ENCODE measurements around the gene PRCD.
"Not testable (repeated sequence)": the region's sequence is repeated elsewhere in the genome, so short reads cannot be mapped to it uniquely, and the experiment has no call there.

Gene PRCD

DNA sequence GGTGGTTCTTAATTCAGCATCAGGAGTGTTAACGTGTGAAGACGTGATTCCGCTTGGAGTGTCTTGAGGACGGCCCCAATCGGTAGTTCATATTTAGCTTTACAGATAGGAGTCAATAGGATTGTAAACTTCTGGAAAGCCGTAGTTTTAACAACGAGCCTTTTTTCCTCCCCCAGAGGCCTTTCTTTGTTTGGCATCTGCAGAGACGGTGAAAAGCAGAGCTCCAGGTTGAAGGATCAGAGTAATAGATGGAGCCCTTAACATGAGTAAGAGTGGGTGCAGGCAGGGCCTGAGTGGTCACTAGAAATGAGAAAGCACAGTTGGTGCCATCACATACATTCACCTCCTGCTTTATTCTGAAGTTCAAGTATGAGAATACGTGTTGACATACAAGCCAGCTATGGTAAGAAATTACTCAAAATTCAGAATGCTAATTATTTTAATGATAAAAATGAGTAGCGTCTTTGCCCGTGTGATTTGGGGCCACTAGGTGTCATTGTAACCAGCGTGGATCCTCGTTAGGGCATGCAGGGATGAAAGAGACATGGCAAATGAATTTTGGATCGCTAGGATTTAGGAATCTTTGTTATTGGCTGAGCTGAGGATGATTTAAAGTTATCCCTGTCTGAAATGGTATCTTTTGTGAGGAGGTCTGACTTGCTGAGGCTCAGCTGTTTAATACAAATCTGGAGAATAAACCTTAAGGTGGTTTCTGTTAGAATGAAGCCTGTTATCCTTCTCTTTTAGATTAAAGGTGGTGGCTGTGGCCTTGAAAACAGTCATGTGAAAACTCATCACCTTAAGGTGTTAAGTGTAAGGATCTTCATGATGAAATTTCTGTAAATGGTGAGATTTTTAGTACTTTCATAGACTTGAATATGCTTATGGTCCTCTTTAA is 18.6 kb downstream of the PRCD start:
- DNase-seq = peak; percentile 49

- not testable (repeated sequence) for DNase-seq
Observed at GRCh38 chr17:76559460-76559859, 19.6 kb downstream of the PRCD start.

DNA sequence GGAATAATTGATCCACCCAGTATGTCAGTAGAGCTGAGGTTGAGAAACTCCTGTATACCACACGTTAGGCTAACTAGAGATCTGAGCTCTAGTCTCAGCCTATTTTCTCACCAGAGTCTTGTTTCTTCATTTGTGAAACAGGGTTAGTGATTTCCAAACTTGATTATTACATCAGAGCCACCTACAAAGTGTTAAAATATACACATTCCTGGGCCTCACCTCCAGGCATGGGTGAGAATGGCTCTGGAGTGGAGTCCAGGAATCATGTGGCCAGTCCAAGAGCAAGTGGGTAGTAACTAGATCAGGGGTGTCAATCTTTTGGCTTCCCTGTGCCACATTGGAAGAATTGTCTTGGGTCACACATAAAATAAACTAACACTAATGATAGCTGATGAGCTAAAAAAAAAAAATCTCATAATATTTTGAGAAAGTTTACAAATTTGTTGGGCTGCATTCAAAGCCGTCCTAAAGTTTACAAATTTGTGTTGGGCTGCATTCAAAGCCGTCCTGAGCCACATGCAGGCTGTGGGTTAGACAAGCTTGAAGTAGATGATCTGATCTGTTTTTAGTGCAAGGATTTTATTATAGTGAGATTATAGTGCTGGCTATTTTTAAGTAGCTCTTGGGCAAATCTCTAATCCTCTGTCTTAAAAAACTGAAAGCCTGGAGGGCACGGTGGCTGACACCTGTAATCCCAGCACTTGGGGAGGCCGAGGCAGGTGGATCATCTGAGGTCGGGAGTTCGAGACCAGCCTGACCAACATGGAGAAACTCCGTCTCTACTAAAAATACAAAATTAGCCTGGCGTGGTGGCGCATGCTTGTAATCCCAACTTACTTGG is 20.4 kb downstream of the PRCD start:
- DNase-seq = no peak

- no peak for DNase-seq
Observed at GRCh38 chr17:76560877-76561221, 21.0 kb downstream of the PRCD start.

- no peak for DNase-seq
Observed at GRCh38 chr17:76561332-76561731, 21.5 kb downstream of the PRCD start.

DNA sequence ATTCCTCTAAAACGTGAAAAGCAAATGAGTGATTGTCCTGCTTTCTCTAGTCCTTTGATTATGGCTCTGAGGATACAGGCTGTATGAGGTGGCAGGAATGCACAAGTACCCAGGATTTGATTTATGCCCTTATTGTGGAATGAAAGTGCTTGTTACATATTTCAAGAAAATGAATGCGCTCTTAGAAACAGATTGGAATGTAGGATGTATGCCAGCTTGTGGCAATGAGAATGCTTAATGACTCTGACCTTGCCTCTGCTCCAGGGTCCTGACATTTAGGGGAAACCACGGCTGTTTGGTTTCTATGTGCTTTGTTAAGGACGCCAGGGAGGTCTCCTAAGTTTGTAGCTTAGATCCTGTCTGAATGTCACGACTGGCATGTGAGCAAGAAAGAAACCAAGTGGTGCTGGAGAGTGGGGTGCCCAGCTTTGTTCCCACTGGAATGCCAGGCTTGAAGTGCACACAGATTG is 22.0 kb downstream of the PRCD start:
- no peak for DNase-seq

DNA sequence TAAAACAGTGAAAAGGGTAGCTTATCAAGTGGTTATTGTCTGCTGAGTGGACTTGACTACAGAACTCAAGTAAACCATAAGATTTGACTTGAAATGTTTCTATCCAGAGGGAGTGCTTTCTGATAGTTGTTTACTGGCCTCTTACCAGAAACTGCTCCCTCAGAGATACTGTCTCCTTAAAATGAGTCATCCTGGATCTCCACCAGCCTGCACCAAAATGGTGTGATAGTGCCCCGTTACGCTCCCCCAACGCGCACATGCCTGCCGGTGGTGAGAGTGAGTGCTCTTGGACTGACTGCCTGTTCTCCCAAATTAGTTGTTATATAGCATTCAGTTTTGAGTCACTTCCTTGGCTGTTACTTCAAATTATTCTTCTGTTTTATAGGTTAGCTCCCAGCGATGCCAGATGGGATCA is 22.9 kb downstream of the PRCD start:
- no peak for DNase-seq

GRCh38 chr17:76563359-76563758 is 23.5 kb downstream of the PRCD start:
- DNase-seq = not testable (repeated sequence)

DNA sequence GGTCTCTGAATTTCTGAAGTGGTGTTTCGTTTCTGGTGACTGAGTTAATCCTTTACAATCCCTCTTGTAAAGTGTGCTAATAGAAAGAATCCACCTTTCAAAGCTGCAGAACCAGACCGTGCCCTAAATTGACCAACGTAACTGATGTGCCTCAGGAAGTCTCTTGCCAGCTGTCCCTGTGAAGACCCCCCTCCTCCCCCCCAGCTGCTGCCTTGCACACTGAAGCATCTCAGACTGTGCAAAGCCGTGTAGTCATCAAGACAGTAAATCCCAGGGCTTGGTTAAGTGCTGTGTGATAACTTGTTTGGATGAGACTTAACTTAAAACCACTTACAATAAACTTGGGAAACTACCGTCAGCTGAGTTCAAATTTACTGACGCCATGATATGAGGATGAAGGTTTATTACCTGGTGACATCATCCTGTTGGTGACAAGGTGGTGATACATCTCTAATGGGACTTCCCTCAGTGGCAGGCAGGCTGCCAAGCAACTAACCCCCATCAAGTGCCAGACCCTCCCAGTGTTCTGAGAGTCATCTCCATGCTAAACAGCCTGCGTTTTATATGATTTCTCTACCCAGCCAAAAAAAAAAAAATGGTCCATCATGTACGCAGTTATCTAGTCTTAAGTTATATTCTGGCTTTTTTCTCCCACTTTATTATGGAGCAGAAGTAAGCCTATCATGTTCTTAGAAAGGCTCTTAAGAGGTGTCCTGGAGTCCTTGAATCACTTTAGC is 25.3 kb downstream of the PRCD start:
- not testable (repeated sequence) for DNase-seq

DNA sequence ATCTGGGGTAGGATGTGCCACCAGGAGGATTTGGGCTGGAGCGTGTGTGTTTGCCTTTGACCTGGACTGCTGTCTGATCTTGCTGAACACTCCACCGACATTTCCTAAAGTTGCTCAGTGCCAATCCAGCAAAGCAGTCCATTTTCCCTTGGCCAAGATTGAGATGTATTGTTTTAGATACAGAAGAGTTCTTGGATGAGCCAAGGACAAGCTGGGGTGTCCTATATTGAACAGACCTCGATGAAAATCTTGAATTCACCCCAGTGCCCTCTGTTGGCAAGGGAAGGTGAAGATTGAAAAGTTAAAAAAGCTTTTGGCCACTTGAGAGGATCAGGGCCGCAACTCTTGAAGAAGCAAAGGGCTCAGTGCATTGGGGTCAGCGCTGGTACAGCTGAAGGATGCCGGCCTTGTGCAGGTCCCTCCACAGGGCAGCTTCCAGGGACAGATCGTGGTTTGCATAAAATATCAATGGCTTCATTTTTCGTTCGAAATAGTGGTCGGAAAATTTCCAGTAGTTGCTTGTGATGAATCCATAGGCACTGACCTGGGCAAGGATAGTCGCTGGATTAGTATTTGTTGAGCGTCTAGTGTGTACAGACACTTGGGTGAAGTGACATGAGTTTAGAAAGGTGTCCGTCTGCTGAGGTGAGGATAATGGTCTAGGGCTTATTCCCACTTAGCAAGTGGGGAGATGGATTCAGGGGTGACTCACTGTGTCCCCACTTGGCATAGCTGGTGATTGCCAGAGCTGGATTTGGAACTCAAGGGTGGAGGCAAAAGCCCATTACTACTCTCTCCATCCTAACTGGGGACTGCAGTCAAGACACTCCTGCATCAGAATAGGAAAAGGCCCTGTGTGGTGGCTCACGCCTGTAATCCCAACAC is 26.1 kb downstream of the PRCD start:
- no peak for DNase-seq

DNA sequence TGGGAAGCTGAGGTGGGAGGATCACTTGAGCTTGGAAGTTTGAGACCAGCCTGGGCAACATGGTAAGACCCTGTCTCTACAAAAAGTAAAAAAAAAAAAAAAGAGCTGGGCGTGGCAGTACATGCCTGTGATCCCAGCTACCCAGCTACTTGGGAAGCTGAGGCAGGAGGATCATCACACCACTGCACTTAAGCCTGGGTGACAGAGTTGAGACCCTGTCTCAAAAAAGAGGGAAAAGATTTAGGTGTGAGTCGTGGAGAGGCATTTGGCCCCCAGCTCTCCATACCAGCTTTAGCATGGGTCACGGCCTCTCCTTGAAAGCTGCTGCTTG is 26.7 kb downstream of the PRCD start:
- DNase-seq = no peak

DNA sequence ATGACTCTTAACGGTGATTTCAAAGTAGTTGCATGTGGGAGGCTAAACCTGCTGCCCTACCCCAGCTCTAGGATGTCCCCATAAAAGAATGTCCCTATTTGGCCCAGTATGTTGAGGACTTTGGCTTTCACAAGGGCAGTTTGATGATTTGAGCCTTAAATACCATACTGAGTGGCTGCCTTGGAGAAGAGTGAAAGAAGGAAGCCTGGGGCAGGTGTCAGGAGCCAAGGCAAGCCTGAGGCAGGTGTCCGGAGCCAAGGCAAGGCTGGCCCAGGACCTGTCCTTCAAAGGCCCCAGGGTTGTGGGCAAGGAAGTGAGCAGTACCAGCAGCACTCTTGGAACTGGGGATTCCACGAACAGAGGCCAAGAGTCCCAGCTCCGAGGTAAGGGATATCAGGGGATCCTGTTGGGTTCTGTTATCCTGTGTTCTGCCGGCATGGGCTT is 27.2 kb downstream of the PRCD start:
- DNase-seq = no peak

DNA sequence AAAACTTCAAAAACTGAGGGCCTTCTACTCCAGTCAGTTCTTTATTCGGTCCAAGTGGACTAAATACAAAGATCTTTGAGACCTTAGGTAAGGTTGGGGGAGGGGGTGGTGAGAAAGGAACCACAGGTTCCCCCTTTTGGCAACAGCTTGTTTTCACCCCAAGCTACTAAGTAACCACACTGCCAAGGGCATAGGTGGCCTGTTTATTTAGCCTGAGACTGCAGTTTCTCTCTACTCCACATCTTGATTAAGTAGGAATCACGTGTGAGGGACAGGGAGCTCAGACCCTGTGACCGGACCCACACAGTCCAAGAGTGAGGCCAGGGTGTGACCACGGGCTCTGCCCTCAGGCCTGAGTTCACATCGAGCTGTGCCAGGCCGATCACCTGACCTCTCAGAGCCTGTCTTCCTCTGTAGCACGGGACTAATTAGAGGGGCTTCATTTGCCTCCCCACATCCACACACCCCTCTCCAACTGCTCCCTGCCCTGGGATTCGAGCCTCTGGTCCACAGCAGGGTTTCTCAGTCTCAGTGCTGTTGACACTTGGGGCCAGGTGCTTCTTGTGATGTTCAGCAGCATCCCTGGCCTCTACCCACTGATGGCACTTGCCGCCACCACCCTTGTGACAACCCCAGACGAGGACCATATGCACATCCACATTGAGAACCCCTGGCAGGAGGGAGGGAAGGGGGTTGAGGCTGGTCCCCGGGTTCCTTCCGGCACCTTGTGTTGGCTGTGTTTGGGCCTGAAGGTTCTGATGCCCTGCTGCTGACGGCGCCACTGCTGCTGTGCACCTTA is 28.0 kb downstream of the PRCD start:
- DNase-seq = no peak

DNA sequence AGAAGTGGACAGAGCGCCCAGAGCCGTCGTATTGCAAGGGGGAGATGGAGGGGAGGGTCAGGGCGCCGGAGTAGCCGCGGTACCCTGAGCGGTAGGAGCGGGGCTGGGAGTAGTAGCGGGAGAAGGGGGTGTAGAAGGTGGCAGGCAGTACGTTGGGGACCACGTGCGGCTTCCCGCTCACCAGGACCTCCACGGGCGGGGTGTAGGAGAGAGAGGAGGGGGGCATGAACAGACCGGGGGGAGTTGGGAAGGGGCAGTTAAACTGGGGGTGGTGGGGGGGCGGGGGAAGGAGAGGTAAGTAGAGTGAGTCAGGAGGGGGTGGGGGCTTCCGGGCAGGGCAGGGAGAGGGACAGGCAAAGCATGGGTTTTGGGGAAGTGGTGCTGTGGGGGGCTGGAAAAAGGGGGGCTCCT is 29.0 kb downstream of the PRCD start:
- no peak for DNase-seq

DNA sequence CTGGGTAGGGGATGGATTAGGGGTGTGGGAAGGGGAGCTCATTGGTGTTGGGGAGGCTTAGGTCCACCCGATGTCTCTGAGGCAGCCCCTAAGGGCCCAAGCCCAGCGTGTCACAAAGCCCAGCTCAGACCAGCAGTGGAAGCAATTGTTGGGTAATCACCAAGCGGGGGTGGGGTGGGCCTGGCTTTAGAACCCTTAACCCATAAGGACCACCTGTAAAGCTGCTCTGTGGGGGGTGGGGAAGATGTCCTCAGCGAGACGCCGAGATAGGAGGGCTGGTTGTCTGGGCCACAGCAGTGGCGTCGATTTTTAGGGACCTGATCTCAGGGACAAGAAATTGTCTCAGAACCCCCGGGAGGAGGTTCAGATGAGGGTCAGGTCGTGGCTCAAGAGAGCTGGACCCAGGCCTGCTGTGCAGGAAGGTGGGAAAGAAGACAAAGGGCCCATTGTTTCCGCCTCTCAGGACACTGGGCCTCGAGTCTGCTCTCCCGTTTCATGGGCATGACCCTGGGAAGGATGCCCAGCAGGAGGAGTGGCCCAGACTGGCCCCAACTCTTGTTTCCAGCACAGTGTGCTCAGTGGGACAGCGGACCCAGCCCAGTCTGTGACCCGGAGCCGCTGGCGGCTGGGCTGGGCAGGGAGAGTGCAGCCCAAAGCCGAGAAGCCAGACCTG is 29.9 kb downstream of the PRCD start:
- DNase-seq = peak; percentile 83

GRCh38 chr17:76570457-76570856 is 30.6 kb downstream of the PRCD start:
- DNase-seq = no peak

GRCh38 chr17:76570877-76571471 is 31.1 kb downstream of the PRCD start:
- DNase-seq = no peak

GRCh38 chr17:76572201-76572910 is 32.5 kb downstream of the PRCD start:
- no peak for DNase-seq

GRCh38 chr17:76573096-76573495 is 33.3 kb downstream of the PRCD start:
- DNase-seq = no peak

DNA sequence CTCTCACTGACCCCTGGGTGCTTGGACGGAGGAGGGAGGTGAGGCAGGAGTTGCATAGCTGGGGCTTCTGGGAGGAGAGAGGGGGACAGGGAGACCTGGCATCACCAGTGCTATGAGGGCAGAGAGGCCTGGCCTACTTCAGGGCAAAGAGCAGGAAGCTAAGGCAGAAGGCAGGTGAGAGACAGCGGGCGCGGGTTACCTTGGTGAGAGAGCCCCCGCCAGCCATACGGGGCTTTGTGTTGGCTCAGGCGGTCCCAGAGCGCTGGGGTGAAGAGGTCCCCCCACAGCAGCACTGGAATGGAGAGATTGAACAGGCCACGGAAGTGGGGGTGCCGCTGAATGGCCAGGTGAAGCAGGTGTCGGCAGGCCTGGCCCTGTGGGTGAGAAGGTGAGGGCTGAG is 34.3 kb downstream of the PRCD start:
- no peak for DNase-seq
